NB4 (cell line): Measurements from ENCODE around the gene ZSWIM3.

Experiments used
- POLR2A ChIP-seq: IDR thresholded peaks from 2 replicates; pipeline ENCODE4 v1.6.1; 2011; ENCODE audit warnings: mild to moderate bottlenecking; ENCODE audit not compliant: insufficient read length; ENCODE audit errors: extremely low read depth
- TF ChIP-seq, protein P1 (sequence below): IDR thresholded peaks from one replicate; pipeline ENCODE4 v1.5.1; 2012; ENCODE audit warnings: low read depth, low read length

- TF ChIP-seq, protein P1, sequence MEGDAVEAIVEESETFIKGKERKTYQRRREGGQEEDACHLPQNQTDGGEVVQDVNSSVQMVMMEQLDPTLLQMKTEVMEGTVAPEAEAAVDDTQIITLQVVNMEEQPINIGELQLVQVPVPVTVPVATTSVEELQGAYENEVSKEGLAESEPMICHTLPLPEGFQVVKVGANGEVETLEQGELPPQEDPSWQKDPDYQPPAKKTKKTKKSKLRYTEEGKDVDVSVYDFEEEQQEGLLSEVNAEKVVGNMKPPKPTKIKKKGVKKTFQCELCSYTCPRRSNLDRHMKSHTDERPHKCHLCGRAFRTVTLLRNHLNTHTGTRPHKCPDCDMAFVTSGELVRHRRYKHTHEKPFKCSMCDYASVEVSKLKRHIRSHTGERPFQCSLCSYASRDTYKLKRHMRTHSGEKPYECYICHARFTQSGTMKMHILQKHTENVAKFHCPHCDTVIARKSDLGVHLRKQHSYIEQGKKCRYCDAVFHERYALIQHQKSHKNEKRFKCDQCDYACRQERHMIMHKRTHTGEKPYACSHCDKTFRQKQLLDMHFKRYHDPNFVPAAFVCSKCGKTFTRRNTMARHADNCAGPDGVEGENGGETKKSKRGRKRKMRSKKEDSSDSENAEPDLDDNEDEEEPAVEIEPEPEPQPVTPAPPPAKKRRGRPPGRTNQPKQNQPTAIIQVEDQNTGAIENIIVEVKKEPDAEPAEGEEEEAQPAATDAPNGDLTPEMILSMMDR, result no peak
- TF ChIP-seq POLR2A, result no peak
Measured at GRCh38 chr20:45919542-45920399, 62.4 kb downstream of the ZSWIM3 start.
